ENCODE results near the gene DUS1L.
A peak's percentile ranks its signal among the peaks of the same experiment; 100 is the strongest.

DUS1L gene

DNA sequence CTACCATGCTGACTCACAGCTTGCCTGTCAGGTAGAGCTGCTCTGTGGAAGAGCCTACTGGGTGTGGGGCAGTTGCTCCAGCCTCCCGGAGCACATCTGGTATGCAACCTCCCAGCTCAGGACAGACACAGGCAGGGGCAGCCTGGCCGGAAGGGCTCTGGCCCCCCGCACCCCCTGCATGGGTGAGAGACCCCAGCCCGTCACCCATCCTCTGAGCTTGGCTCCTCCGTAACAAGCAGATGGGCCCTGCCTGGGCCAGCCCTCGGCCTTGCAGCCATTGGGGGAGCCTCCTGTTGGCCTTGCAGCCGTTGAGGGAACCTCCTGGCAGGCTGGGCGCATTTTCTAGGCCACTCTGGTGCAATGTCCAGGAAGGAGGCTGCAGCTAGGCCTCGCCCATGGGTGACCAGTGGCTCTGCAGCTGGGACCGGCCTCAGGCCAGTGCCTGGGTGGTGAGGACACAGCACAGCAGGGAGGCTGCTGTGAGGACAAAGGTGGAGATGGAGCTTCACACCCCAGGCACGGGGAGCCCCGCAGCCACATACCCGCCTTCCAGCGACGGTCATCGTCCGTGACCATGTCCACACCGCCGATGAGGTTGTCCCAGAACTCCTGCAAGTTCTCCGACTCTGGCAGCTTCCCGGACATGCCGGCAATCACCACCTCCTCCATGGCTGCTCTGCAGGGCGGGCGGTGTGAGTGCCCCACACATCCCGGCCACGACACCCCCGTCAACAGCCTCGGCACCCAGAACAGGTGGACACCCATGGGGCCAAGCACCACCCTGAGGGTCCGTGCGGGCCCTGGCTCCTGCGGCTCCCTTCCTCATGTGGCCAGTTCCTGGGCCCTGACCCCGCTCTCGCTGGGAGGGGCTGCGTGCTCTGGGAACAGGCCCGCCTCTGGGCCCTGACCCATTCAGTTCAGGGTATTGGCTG is 30.4 kb upstream of the DUS1L start:
- DNase-seq (no peak), ATAC-seq (no peak)
- H3K36me3 Mint-ChIP-seq (ENCODE audit: low read depth) = peaks cover 5% of the 10 kb centered on the region
- H3K27me3 Mint-ChIP-seq = no peaks in the 10 kb centered on the region
- peaks cover 17% of the 10 kb centered on the region for H3K4me1 Mint-ChIP-seq
- peak overlapping the region; percentile 52 for H3K27ac Mint-ChIP-seq
- H3K4me3 Mint-ChIP-seq = peak overlapping the region; percentile 76
- H3K9me3 Mint-ChIP-seq = no peaks in the 10 kb centered on the region

DNA sequence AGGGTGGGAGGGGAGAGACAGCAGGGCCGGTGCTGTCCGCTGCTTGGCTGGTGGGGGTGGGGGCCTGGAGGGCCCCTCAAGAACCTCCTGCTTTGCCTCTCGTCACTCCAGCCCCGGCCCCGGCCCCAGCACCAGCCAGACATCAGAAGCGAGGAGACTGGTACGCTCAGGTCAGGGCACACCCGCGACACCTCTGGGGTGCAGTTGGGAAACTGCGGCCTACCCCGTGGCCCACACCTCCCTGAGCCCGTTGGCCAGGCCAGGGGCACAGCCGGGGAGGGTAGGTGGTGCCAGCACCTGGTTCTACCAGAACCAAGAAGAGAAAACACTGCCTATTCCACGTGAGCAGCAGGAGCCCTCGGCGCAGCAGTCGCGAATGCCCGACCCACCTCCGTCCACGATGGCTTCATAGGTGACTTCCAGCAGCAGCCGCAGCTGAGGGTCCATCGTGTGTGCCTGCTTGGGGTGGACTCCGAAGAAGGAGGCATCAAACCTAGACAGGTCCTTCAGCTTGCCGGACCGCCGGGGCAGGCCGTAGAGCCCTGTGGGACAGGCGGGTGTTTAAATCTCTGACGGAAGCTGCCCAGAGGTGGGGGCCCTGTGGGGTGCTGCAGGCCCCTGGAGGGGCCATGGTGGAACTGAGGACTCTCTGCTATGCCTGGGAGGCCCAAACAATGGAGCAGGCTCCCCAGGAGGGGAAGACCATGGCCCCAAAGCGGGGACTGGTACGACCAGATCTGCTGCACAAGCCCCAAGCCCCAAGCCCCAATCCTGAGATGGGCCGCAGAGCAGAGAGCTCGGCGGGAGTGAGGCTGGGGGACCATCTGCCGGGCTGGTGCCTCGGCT is 29.6 kb upstream of the DUS1L start:
- H3K27ac Mint-ChIP-seq = no peak overlapping the region
- H3K4me1 Mint-ChIP-seq = peaks cover 12% of the 10 kb centered on the region
- DNase-seq (no peak), ATAC-seq (no peak)
- peak overlapping the region; percentile 76 for H3K4me3 Mint-ChIP-seq
- no peaks in the 10 kb centered on the region for H3K9me3 Mint-ChIP-seq
- H3K36me3 Mint-ChIP-seq (ENCODE audit: low read depth) = peaks cover 8% of the 10 kb centered on the region
- no peaks in the 10 kb centered on the region for H3K27me3 Mint-ChIP-seq

DNA sequence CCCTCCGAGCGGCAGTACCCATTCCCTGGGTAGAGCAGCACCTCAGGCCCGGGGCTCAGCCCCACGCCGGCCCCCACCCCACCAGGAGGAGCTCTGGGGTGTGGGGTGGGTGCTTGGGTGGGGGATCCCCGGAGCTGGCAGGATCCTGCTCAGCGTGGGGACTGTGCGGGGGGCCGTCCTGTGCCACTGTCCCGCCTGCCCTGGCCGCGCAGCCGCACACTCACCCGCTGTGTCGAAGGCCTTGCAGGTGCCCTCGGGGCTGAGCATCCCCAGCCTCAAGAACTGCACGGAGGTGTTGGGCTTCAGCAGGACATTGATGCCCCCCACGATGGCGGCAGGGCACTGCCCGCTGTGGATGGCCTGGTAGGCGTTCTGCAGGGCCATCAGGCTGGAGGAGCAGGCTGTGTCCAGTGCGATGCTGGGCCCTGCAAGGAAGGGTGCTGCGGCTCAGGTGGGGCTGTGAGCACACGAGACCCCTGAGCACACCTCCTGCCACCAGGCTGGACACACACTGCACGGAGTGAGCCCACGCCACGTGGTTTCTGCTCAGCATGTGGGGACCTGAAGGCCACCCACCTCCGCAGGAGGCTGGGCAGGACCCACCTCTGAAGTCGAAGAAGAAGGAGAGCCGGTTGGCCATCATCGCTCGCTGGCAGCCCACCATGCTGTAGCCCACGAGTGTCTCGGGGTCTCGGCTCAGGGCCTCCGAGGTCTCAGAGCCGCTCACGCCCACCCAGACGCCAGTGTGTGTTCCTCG is 27.6 kb upstream of the DUS1L start:
- no peak overlapping the region for H3K27ac Mint-ChIP-seq
- no peak for ATAC-seq
- peaks cover 6% of the 10 kb centered on the region for H3K4me1 Mint-ChIP-seq
- peaks cover 10% of the 10 kb centered on the region for H3K36me3 Mint-ChIP-seq (ENCODE audit: low read depth)
- no peak overlapping the region for H3K4me3 Mint-ChIP-seq
- no peak for DNase-seq
- H3K9me3 Mint-ChIP-seq = no peaks in the 10 kb centered on the region
- H3K27me3 Mint-ChIP-seq = no peaks in the 10 kb centered on the region

DNA sequence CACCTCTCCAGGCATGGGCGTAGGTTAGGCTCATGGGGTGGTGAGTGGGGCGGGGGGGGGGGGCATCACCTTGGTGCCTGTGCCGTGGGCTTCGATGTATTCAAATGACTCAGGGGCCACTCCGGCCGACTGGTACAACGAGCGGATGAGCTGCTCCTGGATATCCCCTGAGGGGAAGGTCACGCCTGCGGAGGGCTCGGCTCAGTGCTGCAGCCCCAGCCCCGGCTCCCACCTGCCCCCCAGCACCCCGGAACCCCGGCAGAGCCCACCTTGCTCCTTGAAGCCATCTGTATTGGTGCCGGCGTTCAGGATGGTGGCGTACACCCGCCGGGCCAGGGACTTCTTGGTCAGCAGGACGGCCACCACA is 27.0 kb upstream of the DUS1L start:
- ATAC-seq (no peak), DNase-seq (no peak)
- Mint-ChIP-seq H3K27me3 (no peaks in the 10 kb centered on the region), H3K36me3 (ENCODE audit: low read depth) (peaks cover 11% of the 10 kb centered on the region), H3K27ac (no peak overlapping the region), H3K9me3 (no peaks in the 10 kb centered on the region), H3K4me1 (peaks cover 6% of the 10 kb centered on the region), H3K4me3 (no peak overlapping the region)

DNA sequence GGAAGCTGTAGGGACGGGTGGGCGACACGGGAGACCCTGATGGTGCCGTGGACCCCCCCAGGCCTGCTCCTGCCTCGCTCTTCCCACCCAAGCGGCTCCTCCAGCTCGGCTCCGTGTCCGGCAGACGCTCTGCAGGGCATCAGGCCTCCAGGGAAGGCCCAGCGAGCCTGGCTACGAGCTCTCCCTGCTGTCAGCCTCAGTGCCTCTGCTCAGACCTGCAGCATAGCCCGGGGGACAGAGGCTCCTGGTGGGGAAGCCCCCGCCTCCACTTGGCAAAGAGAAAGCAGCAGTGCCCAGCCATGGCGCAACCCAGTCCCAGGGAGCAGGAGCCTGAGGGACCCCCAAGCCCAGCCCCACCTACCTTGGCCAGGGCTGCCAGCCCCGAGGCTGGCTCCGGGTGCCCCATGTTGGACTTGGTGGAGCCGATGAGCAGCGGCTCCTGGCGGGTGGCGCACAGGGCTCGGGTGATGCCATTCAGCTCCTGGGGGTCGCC is 26.5 kb upstream of the DUS1L start:
- no peaks in the 10 kb centered on the region for H3K27me3 Mint-ChIP-seq
- ATAC-seq (no peak), DNase-seq (no peak)
- peaks cover 11% of the 10 kb centered on the region for H3K36me3 Mint-ChIP-seq (ENCODE audit: low read depth)
- no peak overlapping the region for H3K4me3 Mint-ChIP-seq
- H3K9me3 Mint-ChIP-seq = no peaks in the 10 kb centered on the region
- no peak overlapping the region for H3K27ac Mint-ChIP-seq
- peaks cover 6% of the 10 kb centered on the region for H3K4me1 Mint-ChIP-seq

DNA sequence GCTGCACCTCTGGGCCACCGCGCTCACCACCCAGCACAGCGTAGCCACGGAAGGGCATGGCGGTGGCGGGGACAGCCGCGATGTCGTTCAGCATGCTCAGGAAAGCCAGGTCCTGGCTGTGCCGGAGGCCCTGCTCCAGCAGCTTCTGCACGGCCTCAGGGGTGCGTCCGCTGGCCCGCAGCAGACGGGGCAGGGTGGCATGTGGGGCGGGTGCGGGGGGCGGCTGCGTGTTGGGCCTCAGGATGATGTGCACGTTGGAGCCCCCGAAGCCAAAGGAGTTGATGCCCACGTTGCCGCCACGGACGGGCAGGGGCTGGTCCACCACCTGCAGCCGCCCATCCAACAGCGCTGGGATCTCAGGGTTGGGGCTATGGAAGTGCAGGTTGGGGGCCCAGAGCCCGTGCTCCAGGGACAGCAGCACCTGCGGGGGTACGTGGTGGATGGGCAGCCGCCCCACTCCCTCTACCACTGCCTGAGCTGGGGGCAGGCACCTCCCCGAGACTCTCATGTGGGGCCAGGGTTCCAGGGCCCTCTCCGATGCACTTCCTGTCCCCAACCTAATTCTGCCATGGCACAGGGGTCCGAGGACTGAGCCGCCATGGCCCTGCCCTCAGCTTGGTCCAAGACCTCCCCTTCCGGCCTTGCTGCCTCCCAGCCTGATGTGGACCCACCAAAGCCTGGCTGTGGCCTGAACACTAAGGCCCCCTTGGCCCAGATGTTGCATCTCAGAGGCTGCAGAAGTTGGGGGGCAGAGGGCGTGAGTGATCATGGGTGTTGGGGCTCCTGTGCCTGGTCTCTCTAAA is 25.9 kb upstream of the DUS1L start:
- no peaks in the 10 kb centered on the region for H3K27me3 Mint-ChIP-seq
- H3K4me1 Mint-ChIP-seq = peaks cover 5% of the 10 kb centered on the region
- no peak overlapping the region for H3K4me3 Mint-ChIP-seq
- ATAC-seq = no peak
- no peaks in the 10 kb centered on the region for H3K9me3 Mint-ChIP-seq
- H3K36me3 Mint-ChIP-seq (ENCODE audit: low read depth) = peaks cover 11% of the 10 kb centered on the region
- no peak overlapping the region for H3K27ac Mint-ChIP-seq
- no peak for DNase-seq

DNA sequence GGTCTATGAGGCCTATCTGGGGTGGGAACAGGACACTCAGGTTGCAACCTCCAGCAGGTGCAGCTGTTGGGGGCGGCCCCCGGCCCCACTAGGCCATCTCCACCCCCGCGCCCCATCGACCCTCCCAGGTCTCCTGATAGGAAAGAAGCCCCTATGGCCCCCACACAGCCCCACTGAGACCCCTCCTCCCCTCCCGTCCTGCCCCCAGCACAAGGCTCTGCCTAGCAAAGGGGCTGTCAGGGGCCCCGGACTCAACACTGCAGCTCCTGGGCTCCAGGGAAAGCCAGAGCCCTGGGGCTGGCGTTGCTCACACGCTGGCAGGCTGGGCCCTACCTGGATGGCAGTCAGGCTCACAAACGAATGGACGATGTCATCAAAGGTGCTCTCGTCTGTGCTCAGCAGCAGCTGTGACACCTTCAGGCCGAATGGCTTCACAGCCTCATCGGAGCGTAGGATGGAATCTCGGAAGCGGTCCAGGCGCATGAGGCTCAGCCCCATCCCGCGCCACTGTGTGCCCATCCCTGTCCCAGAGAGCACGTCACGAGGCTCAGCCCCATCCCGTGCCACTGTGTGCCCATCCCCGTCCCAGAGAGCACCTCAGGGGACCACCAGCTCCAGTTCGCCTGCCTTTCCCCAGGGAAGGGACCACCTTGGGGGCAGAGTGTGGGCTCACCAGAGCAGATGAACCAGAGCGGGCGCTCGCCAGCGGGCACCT is 25.1 kb upstream of the DUS1L start:
- Mint-ChIP-seq H3K4me1 (peaks cover under 1% of the 10 kb centered on the region), H3K27me3 (no peaks in the 10 kb centered on the region), H3K9me3 (no peaks in the 10 kb centered on the region), H3K4me3 (no peak overlapping the region), H3K36me3 (ENCODE audit: low read depth) (peaks cover 9% of the 10 kb centered on the region), H3K27ac (no peak overlapping the region)
- no peak for DNase-seq
- ATAC-seq = no peak

DNA sequence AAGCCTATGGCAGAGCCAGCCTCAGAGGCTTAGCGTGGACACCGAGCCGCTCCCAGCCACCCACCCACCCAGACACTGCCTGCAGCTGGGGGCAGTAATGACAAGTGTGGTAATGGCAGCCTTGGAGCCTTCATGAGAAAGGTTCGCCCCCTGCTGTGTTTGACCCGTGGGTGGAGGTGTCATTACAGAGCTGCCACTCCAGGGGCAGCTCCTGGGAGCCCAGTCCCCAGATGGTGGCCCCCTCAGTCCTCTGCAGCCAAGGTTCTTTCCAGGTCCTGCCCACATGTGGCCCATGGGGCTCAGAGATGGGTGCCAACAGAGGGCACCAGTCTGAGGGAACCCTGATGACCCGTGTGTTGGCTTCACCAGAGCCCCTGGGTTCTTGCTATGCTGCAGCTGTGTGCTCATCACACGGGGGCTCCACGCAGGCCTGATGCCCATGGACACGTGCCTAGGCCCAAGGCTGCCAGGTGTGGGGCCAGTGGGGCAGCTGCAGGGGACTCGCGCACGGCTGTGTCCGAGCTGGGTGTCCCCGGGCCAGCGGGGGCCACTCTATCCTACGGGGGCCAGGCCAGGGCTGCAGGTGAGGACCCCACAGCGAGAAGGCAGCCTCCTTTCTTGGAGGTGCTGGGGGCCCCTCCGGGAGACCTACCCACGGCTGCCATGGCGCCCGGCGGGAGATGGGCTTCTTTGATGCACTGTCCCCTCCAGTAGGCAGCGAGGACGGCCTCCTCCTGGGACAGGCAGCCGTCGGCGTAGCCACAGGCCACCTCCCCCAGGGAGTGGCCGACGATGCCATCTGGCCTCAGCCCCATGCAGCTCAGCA is 24.3 kb upstream of the DUS1L start:
- H3K4me1 Mint-ChIP-seq = no peaks in the 10 kb centered on the region
- H3K27me3 Mint-ChIP-seq = no peaks in the 10 kb centered on the region
- H3K27ac Mint-ChIP-seq = no peak overlapping the region
- no peak overlapping the region for H3K4me3 Mint-ChIP-seq
- no peaks in the 10 kb centered on the region for H3K9me3 Mint-ChIP-seq
- H3K36me3 Mint-ChIP-seq (ENCODE audit: low read depth) = peaks cover 9% of the 10 kb centered on the region
- no peak for DNase-seq
- no peak for ATAC-seq

DNA sequence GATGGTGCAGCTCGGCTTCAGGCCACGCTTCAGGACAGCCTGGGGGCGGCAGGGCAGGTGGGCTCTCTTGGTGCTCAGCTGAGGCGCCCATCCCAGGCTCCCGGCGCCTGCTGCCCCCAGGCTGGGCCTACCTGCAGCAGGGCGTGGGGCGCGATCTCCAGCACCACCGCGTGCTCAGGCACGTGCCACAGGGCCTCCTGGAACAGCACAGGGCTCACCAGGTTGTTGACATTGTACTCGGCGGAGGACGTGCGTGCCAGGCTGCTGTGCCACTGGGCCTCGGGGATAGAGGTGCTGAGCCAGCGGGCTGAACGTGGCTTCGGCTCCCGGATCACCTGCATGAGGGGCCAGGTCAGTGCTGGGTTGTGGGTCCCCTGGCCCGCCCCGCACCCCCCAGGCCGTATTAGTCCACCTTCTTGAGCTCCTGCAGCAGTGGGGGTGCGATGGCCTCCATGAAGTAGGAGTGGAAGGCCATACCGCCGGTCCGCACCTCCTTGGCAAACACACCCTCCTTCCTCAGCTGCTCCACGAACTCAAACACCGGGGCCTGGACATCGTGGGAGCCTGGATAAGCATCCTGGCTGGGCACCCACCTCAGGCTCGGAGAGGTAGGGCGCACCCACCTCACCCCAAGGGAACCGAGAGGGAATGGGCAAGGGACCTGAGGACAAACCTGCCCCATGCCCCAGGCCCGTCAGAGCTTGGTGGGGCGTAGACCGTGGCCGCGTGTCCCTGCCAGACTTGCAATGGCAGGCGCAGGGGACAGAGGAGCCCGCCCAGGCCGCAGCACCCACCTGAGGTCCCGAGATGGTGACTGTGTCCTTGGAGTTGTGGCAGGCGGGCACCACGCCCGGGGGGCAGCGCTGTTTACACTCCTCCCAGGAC is 23.5 kb upstream of the DUS1L start:
- peaks cover 9% of the 10 kb centered on the region for H3K36me3 Mint-ChIP-seq (ENCODE audit: low read depth)
- no peak overlapping the region for H3K4me3 Mint-ChIP-seq
- no peak for DNase-seq
- no peak for ATAC-seq
- H3K4me1 Mint-ChIP-seq = no peaks in the 10 kb centered on the region
- no peaks in the 10 kb centered on the region for H3K27me3 Mint-ChIP-seq
- no peak overlapping the region for H3K27ac Mint-ChIP-seq
- H3K9me3 Mint-ChIP-seq = no peaks in the 10 kb centered on the region

DNA sequence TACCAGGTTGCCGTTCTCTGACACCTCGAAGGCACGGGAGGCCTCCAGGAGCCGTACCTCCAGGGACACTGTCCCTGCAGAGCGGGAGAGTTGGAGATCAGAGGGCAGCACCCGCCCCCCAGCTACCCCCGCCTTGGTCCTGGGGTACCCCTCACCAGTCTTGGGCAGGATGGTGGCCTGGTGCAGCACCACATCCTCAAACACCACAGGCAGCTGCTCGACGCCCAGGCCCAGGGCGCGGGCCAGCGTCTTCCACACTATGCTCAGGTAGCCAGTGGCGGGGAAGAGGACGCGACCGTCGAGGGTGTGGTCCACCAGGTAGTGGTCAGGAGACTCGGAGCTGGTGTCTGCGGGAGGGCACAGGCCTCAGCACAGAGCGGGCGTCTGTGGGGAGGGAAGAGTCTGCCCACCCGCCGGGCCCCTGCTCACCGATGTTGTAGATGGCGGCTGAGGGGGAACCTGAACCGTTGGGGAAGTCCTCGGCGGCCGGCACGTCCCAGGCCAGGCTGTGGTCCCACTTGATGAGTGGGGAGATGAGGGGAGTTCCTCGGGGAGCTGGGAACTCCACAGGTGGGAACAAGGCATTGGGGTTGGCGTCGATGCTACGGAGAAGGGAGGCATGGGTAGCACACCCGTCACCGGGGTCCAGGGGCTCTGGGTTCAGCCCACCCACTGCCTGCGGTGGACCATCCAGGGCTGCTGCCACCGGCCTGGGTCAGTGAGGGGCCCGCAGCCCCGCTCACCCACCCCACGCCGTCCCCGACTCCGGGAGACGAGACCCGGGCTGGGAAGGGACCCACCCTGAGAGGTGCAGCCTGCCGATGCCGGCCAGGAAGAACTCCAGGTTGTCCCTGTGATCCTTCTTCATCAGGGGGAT is 22.6 kb upstream of the DUS1L start:
- Mint-ChIP-seq H3K27ac (no peak overlapping the region), H3K4me1 (no peaks in the 10 kb centered on the region), H3K4me3 (no peak overlapping the region), H3K27me3 (no peaks in the 10 kb centered on the region), H3K9me3 (no peaks in the 10 kb centered on the region), H3K36me3 (ENCODE audit: low read depth) (peaks cover 13% of the 10 kb centered on the region)
- ATAC-seq (no peak), DNase-seq (no peak)
